Sigmoid colon (tissue), 7 donors: ENCODE measurements around the gene SETMAR. TPM values are rescaled to one million over a fixed set of nuclear protein-coding genes. Genes with fewer than 3 reads are reported as not detected.

ENCODE experiments used
- DNase-seq: peaks from one replicate; pipeline ENCODE4 v3.0.0-alpha.2; 2019
- H3K27ac ChIP-seq, 4 donors: fragments of 200-600 bp; sonication (generic); one replicate each; pipeline ENCODE4 v1.5.1; 2016 to 2019; ENCODE audit warnings: mild to moderate bottlenecking in 1 of 4
- H3K27me3 ChIP-seq, 3 donors: fragments of 200-600 bp; sonication (generic); one replicate each; pipeline ENCODE4 v1.5.1; 2019; ENCODE audit warnings: mild to moderate bottlenecking in 1 of 3
- H3K36me3 ChIP-seq, 4 donors: fragments of 200-600 bp; sonication (generic); one replicate each; pipeline ENCODE4 v1.5.1; 2016 to 2019
- H3K4me1 ChIP-seq, 4 donors: fragments of 200-600 bp; sonication (generic); one replicate each; pipeline ENCODE4 v1.5.1; 2017 to 2019
- H3K4me3 ChIP-seq, 4 donors: fragments of 200-600 bp; sonication (generic); one replicate each; pipeline ENCODE4 v1.5.1; 2017 to 2019; ENCODE audit warnings: mild to moderate bottlenecking in 2 of 4, moderate library complexity in 1 of 4
- H3K9me3 ChIP-seq, 4 donors: fragments of 200-600 bp in 3 of 4; sonication (generic) in 3 of 4; one replicate each; pipeline versions ENCODE4 v1.5.1 to v1.6.1; 2013 to 2019
- EP300 ChIP-seq, 4 donors: sonication (generic); formaldehyde crosslinking; IDR thresholded peaks; one replicate each; pipeline ENCODE4 v1.6.1; 2017; ENCODE audit warnings: antibody characterized with exemption in 4 of 4
- POLR2A ChIP-seq, 2 donors: fragments of 450-650 bp; IDR thresholded peaks; one replicate each; pipeline ENCODE4 v1.6.1; 2016; ENCODE audit warnings: antibody characterized with exemption in 2 of 2, mild to moderate bottlenecking in 2 of 2, moderate library complexity in 2 of 2
- POLR2AphosphoS5 ChIP-seq, 4 donors: sonication (generic); formaldehyde crosslinking; IDR thresholded peaks; one replicate each; pipeline ENCODE4 v1.6.1; 2017; ENCODE audit warnings: antibody characterized with exemption in 4 of 4
- WGBS, 2 donors: extraction: QIAGEN DNeasy Blood & Tissue Kit; methylation state at CpG; one replicate each; pipeline ENCODE4 v1.1.7; 2013; 5-methylcytosine and 5-hydroxymethylcytosine counted together
- intact Hi-C: fragments of 100-400 bp; cut with DNase I; formaldehyde crosslinking; loops from one replicate; pipeline ENCODE4 v1.15.1; 2023
- polyA plus RNA-seq, 3 donors: library from polyadenylated mRNA; stranded (reverse); fragments of 200-250 nt; gene quantifications; one replicate each; pipeline ENCODE4 v1.2.3, GENCODE V29; 2013
- total RNA-seq, 4 donors: library from RNA; depleted of rRNA; stranded (reverse); fragments of >200 nt; gene quantifications; one replicate each; pipeline ENCODE4 v1.1.0, GENCODE V29; 2016
- TF ChIP-seq, protein P1 (sequence below), 4 experiments: fragments of 450-650 bp in 3 of 4; fragments of 200-600 bp in 1 of 4; IDR thresholded peaks; one replicate each; pipeline ENCODE4 v1.5.1; 2016 to 2019; ENCODE audit warnings: antibody characterized with exemption in 4 of 4, mild to moderate bottlenecking in 3 of 4, moderate library complexity in 2 of 4
- donor health status: healthy with polysubstance abuse.
- donor health status: Bipolar disorder and iron deficiency.
- donor health status: healthy.

The SETMAR gene
- total and polyA plus RNA-seq, 7 donors = 8.8 to 36.4 (median 15.3) TPM

DNA sequence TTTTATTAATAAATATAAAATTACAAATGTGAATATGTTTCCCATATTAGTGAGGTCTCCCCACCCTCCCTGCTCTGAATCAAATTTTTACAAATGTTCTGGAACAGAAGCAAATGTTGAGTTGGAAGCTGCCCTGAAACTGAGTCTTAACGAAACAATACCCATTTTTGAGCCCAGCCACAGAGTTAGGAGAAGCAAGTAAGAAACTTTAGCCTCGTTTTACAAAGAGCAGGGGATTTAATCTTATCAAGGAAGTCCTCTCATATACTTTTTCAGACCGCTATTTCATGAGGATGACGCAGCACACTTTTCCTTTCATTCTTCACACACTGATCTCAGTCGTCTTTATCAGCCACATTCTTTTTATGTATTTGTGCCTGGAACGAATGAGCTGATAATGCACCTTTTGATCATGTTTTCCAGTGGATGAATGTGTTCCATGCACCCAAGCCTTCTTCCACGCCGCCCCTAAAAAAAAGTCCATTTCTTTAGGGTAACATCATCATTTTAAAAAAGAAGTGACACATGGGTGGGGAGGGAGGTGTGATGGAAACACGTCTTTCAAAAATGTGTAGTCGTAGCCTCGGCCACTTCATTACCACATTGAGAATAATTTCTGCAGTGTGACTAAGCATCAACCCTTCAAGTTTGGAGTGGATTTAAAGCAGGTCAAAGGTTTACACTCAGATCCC is 48.1 kb downstream of the SETMAR start:
- 52 to 75% methylated on average over 11 of the region's 11 CpGs for WGBS, 2 donors
- TF ChIP-seq POLR2A (IDR thresholded peaks at IDR 0.05) (no peak), POLR2AphosphoS5 (IDR thresholded peaks at IDR 0.05) (no peak), EP300 (IDR thresholded peaks at IDR 0.05) (no peak)
- TF ChIP-seq, protein P1, sequence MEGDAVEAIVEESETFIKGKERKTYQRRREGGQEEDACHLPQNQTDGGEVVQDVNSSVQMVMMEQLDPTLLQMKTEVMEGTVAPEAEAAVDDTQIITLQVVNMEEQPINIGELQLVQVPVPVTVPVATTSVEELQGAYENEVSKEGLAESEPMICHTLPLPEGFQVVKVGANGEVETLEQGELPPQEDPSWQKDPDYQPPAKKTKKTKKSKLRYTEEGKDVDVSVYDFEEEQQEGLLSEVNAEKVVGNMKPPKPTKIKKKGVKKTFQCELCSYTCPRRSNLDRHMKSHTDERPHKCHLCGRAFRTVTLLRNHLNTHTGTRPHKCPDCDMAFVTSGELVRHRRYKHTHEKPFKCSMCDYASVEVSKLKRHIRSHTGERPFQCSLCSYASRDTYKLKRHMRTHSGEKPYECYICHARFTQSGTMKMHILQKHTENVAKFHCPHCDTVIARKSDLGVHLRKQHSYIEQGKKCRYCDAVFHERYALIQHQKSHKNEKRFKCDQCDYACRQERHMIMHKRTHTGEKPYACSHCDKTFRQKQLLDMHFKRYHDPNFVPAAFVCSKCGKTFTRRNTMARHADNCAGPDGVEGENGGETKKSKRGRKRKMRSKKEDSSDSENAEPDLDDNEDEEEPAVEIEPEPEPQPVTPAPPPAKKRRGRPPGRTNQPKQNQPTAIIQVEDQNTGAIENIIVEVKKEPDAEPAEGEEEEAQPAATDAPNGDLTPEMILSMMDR (IDR thresholded peaks at IDR 0.05) = no peak
- Histone ChIP-seq H3K27me3 (no peaks in the 10 kb centered on the region), H3K4me1 (peaks cover 0 to 9% (median 1%) of the 10 kb centered on the region in 4 donors), H3K9me3 (no peaks in the 10 kb centered on the region), H3K36me3 (no peaks in the 10 kb centered on the region), H3K27ac (peak overlapping the region; percentile 12 to 65 (median 39)), H3K4me3 (peak overlapping the region in 3 of 4 donors; percentile 17 to 34 (median 27))
- intact Hi-C loops = loop anchor here (1.0 to 10.0 kb wide), 3 partner anchors 113 to 703 kb away; partner anchors contain the start of gene SUMF1
- no peak for DNase-seq

DNA sequence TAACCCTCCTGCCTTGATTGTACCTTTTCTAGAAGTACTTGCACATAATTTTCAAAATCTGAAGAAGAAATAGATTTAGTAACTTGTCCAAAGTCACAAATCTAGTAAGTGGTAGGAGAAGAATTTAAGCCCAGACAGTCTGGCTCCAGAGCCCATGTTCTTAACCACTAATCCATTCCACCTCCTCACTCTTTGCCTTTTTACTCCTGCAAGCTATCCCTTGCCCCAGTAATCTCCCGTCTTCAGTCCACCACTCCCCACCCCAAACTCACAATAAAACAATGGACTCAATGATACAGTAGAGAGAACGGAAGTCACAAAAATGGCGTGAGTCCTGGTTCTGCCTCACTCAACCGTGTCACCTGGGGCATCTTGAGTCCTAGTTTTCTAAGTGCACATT is 48.7 kb downstream of the SETMAR start:
- Histone ChIP-seq H3K27ac (peak overlapping the region in 2 of 4 donors; percentile 41 to 65), H3K4me3 (peak overlapping the region in 1 of 4 donors; percentile 34), H3K36me3 (no peaks in the 10 kb centered on the region), H3K27me3 (no peaks in the 10 kb centered on the region), H3K9me3 (no peaks in the 10 kb centered on the region), H3K4me1 (peaks cover 0 to 12% (median 2%) of the 10 kb centered on the region in 4 donors)
- intact Hi-C loops = loop anchor here (1.0 to 10.0 kb wide), 3 partner anchors 113 to 703 kb away; partner anchors contain the start of gene SUMF1
- TF ChIP-seq, protein P1 (IDR thresholded peaks at IDR 0.05) = no peak
- no peak for TF ChIP-seq EP300 (IDR thresholded peaks at IDR 0.05)
- no peak for TF ChIP-seq POLR2AphosphoS5 (IDR thresholded peaks at IDR 0.05)
- TF ChIP-seq POLR2A (IDR thresholded peaks at IDR 0.05) = no peak
- 90 to 94% methylated on average over 4 of the region's 4 CpGs for WGBS, 2 donors
- DNase-seq = no peak

DNA sequence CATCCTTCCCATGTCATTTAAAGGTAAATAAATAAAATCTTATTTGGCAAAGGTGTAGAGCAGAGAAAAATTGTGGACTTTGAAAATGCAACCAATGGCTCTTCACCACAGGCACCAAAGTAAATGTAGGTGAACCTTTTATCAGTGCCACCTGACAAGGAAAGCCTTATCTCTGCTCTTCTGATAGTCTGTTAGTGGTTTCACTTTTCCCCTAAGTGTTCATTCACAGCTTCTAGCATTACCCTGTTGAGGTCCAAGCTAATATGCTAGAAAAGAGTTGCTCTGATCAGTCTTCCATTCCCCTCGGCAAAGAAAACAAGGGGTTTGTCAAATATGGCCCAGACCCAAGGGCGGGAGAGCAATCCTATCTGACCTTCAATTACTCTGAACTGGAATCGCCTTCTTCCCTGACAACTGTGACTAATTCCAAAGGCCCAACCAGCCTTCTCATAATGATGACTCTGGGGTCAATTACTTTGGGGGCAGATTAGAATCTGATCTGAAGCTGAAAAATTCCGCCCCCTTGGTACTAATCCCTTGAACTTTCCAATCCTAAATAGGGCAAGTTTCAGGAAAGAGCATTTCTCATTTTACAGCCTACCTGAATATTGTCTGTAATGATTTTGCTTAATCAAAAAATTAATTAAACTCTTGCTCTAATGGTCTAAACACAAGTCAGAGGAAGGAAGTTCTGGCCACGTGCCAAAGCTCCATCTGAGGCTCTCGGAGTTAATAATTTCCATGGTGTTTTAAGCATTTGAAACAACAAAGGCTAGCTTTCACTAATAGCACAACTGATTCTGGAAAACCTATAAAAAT is 52.4 kb downstream of the SETMAR start:
- H3K4me1 ChIP-seq = peaks cover 0 to 12% (median 2%) of the 10 kb centered on the region in 4 donors
- intact Hi-C loops = loop anchor here (10.0 kb wide), 2 partner anchors 109 to 699 kb away; partner anchors contain the start of gene SUMF1

DNA sequence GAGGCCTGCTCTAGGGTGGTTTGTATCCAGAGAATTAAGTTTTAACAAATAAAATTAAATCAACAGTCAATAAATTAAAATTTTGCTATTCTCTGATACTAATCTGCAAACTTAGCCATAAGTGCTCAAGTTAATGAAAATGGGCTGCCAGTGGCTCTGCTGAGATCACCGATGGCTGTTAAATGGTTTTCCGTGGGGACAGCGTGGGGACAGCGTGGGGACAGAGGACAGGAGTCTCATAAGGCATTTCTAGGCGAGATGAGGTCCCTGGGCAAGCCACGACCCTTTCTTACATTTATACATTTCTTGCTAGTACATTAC is 53.0 kb downstream of the SETMAR start:
- Histone ChIP-seq H3K9me3 (no peaks in the 10 kb centered on the region), H3K4me3 (no peak overlapping the region), H3K36me3 (peaks cover 0 to under 1% (median 0%) of the 10 kb centered on the region in 4 donors), H3K27ac (peak overlapping the region in 1 of 4 donors; percentile 39), H3K27me3 (no peaks in the 10 kb centered on the region), H3K4me1 (peaks cover 0 to 9% (median 2%) of the 10 kb centered on the region in 4 donors)
- intact Hi-C loops = loop anchor here (10.0 kb wide), 2 partner anchors 109 to 699 kb away; partner anchors contain the start of gene SUMF1
- TF ChIP-seq POLR2AphosphoS5 (IDR thresholded peaks at IDR 0.05) = no peak
- TF ChIP-seq, protein P1 (IDR thresholded peaks at IDR 0.05) = no peak
- 97 to 98% methylated on average over 6 of the region's 6 CpGs for WGBS, 2 donors
- DNase-seq = no peak

More for the DNA sequence above, 52.4 kb downstream of the SETMAR start:
- no peak overlapping the region for H3K4me3 ChIP-seq
- H3K36me3 ChIP-seq = no peaks in the 10 kb centered on the region
- no peak for DNase-seq
- TF ChIP-seq, protein P1 (IDR thresholded peaks at IDR 0.05) = no peak
- TF ChIP-seq POLR2A (IDR thresholded peaks at IDR 0.05) (no peak), EP300 (IDR thresholded peaks at IDR 0.05) (no peak), POLR2AphosphoS5 (IDR thresholded peaks at IDR 0.05) (no peak)
- no peaks in the 10 kb centered on the region for H3K27me3 ChIP-seq
- H3K9me3 ChIP-seq = no peaks in the 10 kb centered on the region
- 56 to 64% methylated on average over 6 of the region's 6 CpGs for WGBS, 2 donors
- H3K27ac ChIP-seq = peak overlapping the region in 2 of 4 donors; percentile 0 to 39
